ENCODE measurements around the gene CCDC61.

- TF ChIP-seq EZH2phosphoT487 (IDR thresholded peaks at IDR 0.05; ENCODE audit: insufficient read depth, low read depth) (no peak), EZH2 (IDR thresholded peaks at IDR 0.05; ENCODE audit: insufficient read depth, poor library complexity, severe bottlenecking) (no peak)
Measured at GRCh38 chr19:45994998-45995714, at the start of gene CCDC61.

Measured in GM23248 (cell line).